Measurements from ENCODE around the gene CARMIL1. TPM values are rescaled to one million over a fixed set of nuclear protein-coding genes. Genes with fewer than 3 reads are reported as not detected.

Gene CARMIL1
- total and polyA plus RNA-seq, 2 of the 8 experiments (the other 6 are each of a cell fraction or from before 2014, with no cell fraction given) = 20.3 to 40.4 TPM

- H3K9ac ChIP-seq (replicated peaks in 1 of 4; ENCODE audit: extremely low read depth in 1 of 4, low read depth in 3 of 4, low read length in 3 of 4) = no peak overlapping the region
- no peaks in the 10 kb centered on the region for H3K23me2 ChIP-seq (ENCODE audit: low read depth, low read length)
- no peak overlapping the region for H3K23ac ChIP-seq (ENCODE audit: insufficient read length)
- H4K8ac ChIP-seq (ENCODE audit: extremely low read depth, insufficient read depth, low read length) = no peak overlapping the region
- no peaks in the 10 kb centered on the region for H3K9me3 ChIP-seq (ENCODE audit: insufficient read depth in 2 of 2, low read depth in 1 of 2, low read length in 1 of 2)
- H2BK15ac ChIP-seq (ENCODE audit: low read length) = no peak overlapping the region
- no peak overlapping the region for H3K4ac ChIP-seq (replicated peaks; ENCODE audit: insufficient read length, low read depth, low read length)
- no peaks in the 10 kb centered on the region; a peak in 1 of 7 replicates for H3K4me1 ChIP-seq (replicated peaks in 1 of 4; ENCODE audit: control insufficient read depth in 3 of 4, insufficient read depth in 4 of 4, low read length in 3 of 4)
- no peak overlapping the region for H3K27ac ChIP-seq (ENCODE audit: low read depth, low read length)
- H3K27me3 ChIP-seq (replicated peaks in 1 of 4; ENCODE audit: control insufficient read depth in 3 of 4, extremely low read depth in 1 of 4, insufficient read depth in 3 of 4, low read length in 3 of 4) = no peaks in the 10 kb centered on the region
- WGBS, 2 experiments (ENCODE audit: extremely low coverage in 1 of 2, insufficient coverage in 1 of 2, insufficient read length in 1 of 2, insufficient replicate concordance in 2 of 2, low coverage in 1 of 2, low lambda C conversion rate in 2 of 2, missing lambda C conversion rate in 1 of 2) = 86% methylated on average over 5 of the region's 5 CpGs; no CpG with 5 or more reads in 1 of the 2 experiments
- H3K79me1 ChIP-seq (ENCODE audit: low read depth, low read length) = no peaks in the 10 kb centered on the region
- no peaks in the 10 kb centered on the region for H4K20me1 ChIP-seq (replicated peaks in 1 of 2; ENCODE audit: control insufficient read depth in 1 of 2, insufficient read depth in 2 of 2, low read length in 2 of 2)
- POLR2A ChIA-PET (ENCODE audit: partially characterized antibody) = interaction anchor here (1.7 to 2.1 kb wide), 2 partner anchors 12 to 232 kb away, joined by 3 to 10 read pairs; partner anchors contain the start of gene CARMIL1
- H3K36me3 ChIP-seq (ENCODE audit: control insufficient read depth in 2 of 4, insufficient read depth in 4 of 4, low read length in 3 of 4) = no peaks in the 10 kb centered on the region
- CTCF ChIA-PET (ENCODE audit: partially characterized antibody) = interaction anchor here (0.6 to 3.5 kb wide), 46 partner anchors 9 to 501 kb away, joined by 3 to 53 read pairs (median 5); partner anchors contain the start of gene CARMIL1
- no peak overlapping the region for H2BK5ac ChIP-seq (ENCODE audit: low read depth, low read length)
- H4K5ac ChIP-seq (ENCODE audit: insufficient read length, low read depth, low read length) = no peak overlapping the region
- no peak overlapping the region for H4K91ac ChIP-seq (replicated peaks; ENCODE audit: insufficient read length, low read length)
- FAIRE-seq (no peak), DNase-seq (ENCODE audit: low read depth in 1 of 2, low spot score in 2 of 2) (no peak)
- H2BK20ac ChIP-seq (ENCODE audit: low read length) = no peak overlapping the region
- H2AK5ac ChIP-seq (ENCODE audit: low read depth, low read length) = no peak overlapping the region
- no peak overlapping the region for H2BK120ac ChIP-seq (replicated peaks; ENCODE audit: low read depth, low read length)
- no peak overlapping the region for H3K14ac ChIP-seq (ENCODE audit: insufficient read length)
- no peak overlapping the region for H2AFZ ChIP-seq (ENCODE audit: low read length)
- TF ChIP-seq FOSL1 (IDR thresholded peaks at IDR 0.05; ENCODE audit: insufficient read depth, low read depth, low read length) = no peak
- no peak for TF ChIP-seq CTBP2 (IDR thresholded peaks at IDR 0.05; ENCODE audit: borderline replicate concordance, insufficient read depth, insufficient read length, low read length)
- TF ChIP-seq EGR1 (IDR thresholded peaks at IDR 0.05; ENCODE audit: borderline replicate concordance, low read depth, low read length) = no peak
- TF ChIP-seq CBX8 (IDR thresholded peaks at IDR 0.05; ENCODE audit: borderline replicate concordance, low read depth, low read length) = no peak
- TF ChIP-seq SIX5 (IDR thresholded peaks at IDR 0.05; ENCODE audit: low read depth, low read length) = no peak
- TF ChIP-seq POLR2A (IDR thresholded peaks at IDR 0.05; ENCODE audit: control extremely low read depth in 1 of 2, low read depth in 2 of 2, low read length in 2 of 2) = no peak
- H3K18ac ChIP-seq (ENCODE audit: extremely low read depth, low read length) = no peak overlapping the region
- H3K79me2 ChIP-seq (ENCODE audit: control insufficient read depth in 1 of 2, insufficient read depth in 2 of 2, low read length in 2 of 2) = no peaks in the 10 kb centered on the region
- H3K56ac ChIP-seq (replicated peaks; ENCODE audit: insufficient read length, low read depth, low read length) = no peak overlapping the region
- no peak overlapping the region for H3K4me2 ChIP-seq (ENCODE audit: insufficient read depth in 1 of 2, low read depth in 2 of 2, low read length in 2 of 2)
- no peak overlapping the region for H3K4me3 ChIP-seq (ENCODE audit: extremely low read depth in 1 of 4, insufficient read depth in 2 of 4, low read depth in 3 of 4, low read length in 4 of 4)
- no peak overlapping the region for H2BK12ac ChIP-seq (ENCODE audit: low read depth, low read length)
These were observed 12.6 kb upstream of the CARMIL1 start for GRCh38 chr6:25266456-25267100.

Measured in H1 (cell line).